D341Med (cell line): ENCODE measurements around the gene OR9I1.

Source experiments
- DNase-seq: peaks from one replicate; pipeline ENCODE4 v3.0.0; 2012; ENCODE audit warnings: low spot score

OR9I1 gene, protein sequence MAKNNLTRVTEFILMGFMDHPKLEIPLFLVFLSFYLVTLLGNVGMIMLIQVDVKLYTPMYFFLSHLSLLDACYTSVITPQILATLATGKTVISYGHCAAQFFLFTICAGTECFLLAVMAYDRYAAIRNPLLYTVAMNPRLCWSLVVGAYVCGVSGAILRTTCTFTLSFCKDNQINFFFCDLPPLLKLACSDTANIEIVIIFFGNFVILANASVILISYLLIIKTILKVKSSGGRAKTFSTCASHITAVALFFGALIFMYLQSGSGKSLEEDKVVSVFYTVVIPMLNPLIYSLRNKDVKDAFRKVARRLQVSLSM

DNA sequence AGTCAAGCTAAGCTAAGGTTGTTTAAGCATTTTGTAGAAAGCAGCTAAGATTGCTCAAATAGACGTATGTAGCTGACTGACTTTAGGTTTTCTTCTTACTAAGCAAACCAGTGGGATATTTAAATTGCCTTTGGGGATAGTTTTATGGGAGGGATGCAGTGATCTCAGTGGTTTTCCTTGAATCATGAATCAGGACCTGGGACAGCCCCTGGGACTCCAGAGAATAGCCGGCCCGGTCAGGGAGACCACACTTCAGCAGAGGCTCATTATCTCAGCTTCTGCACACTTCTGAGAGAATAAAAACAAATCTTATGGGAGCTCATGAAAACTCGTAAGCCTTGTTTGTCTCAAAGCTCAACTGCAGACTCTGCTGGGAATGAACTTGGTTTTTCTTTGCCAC is at the start of gene OR9I1:
Gene OR9I1 (minus strand): TSS at position 62 of the 400 bp plus-strand sequence. CDS start 6,086 bp downstream, outside the sequence.
- no peak for DNase-seq

DNA sequence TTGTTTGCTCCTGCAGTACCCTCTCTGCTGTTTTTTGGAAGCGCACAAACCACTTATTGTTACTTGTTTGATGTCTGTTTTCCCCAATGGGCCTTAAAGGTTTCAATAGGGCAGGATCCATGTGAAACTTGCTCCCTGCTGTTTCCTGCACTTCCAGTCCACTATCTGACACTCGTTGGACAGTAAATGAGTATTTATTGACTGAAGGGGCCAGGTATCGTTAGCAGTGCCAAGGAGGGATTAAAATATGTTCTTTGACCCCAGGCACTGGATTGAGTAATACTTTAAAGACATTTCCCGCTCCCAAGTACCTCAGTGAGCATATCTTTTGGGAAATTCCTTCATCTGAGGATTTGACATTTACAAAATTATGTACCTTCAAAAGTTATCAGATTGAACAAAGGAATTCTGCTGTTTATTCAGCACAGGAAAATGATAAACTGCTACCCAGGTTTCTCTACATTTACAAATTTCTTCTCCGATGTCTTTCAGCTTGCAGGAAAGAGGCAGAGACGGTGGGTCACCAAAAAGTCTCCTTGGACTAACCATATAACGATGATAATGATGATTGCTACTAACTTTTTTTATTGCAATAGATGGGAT is 40.3 kb upstream of the OR9I1 start:
- no peak for DNase-seq

DNA sequence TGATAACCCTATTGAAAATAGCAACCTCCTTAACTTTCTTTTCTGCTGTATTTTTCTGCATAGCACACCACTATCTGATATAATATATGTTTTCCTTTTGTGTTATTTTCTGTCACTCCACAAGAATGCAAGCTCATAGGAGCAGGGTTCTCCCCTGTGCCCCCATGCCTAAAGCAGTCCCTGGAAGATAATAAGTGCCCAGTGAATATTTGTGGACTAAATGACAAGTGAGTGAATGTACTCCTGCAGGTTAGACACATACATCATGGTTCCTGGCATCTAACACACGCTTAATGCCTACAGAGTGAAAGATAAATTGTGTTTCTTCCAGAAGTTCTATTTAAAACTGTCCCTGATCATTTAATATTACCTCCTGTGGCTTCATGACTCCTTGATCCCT is 39.7 kb upstream of the OR9I1 start:
- DNase-seq = no peak

DNA sequence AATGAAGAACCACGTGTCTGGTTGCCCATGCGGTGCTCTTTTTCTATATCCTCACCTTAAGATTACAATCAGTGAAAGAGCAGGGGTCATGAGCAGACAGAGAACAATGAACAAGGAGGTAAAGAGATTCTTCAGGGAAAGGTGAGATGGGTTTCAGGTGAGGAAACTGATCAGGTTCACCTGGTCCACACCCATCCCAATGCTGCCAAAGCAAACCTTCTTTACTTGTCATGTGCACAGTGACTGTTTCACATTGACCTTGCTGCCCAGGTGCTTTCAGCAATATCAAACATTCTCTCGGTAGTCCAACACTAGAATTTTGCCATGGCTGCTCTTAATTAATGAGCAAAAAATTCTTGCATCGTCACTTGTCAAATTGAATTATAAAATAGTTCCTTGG is 39.1 kb upstream of the OR9I1 start:
- DNase-seq = no peak

DNA sequence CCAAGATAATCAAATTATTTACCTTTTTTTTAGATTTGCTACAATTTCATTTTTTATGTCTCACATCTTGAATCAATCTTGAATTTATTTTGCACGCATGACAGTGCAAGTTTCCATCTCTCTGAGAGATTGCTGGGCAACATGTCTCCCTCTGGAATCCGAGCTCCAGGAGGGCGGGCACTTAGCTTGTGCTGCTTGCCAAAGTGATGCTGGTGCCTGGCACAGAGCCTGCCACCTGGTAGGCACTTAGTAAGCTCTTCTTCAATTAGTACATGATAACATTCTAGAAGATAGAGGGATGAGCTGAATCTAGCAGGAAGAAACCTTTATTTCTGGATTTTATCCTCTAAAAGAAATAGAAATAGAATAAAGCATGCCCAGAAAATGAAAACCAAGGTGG is 27.5 kb upstream of the OR9I1 start:
- no peak for DNase-seq

DNA sequence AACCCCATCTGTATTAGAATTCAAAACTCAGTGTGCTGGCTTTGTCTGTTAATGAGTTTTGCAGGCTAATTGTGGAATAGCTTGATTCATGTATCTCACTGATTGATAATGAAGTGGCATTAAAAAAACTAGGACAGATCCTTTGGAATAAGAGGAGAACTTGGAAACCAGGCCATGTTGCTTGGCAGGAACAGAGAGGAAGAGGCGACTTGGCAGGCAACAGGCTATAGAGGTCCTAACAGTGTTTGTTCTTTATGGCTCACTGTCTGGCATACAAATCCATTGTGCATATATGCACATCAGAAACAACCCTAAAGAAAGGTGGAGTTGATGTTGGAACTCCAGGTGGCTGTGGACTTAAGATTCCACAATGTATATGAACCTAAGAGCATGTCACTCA is 17.4 kb upstream of the OR9I1 start:
- DNase-seq = no peak

DNA sequence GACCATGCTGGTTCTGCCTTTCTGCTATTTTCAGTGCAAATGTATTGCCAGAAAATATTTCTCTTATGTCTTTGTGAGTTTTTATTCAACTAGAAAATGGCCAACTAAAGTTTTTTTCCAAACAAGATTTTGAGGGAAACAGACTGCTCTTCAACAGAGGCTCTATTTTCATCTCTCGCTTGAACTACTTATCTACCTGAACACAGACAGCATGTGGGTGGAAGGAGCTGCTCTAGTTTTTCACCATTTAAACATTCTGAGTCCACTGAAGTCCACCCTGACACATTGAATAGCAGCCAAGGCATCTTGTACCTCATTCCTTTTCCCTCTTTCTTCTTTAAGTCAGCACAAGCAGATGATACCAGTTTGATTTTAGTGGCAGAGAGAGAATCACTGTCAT is 9.8 kb upstream of the OR9I1 start:
- DNase-seq = no peak

DNA sequence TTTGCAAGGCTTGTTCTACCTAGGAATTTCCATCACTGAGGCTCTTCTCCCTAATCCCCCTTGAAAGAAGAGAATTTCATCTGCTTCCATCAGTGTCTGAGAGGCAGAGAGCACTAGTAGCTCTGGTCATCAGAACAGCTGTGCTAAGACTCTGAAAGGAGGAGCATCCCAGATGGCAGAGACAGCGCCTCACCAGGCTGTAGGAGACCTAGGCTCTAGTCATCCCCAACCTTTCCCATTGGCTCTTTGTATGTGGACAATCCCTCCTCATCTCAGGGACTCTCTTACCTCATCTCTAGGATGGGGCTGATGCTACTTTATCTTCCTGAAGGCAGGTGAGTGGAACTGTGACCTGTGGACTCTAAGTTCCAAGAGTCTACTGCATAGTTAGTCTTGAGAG is 8.8 kb upstream of the OR9I1 start:
- no peak for DNase-seq

DNA sequence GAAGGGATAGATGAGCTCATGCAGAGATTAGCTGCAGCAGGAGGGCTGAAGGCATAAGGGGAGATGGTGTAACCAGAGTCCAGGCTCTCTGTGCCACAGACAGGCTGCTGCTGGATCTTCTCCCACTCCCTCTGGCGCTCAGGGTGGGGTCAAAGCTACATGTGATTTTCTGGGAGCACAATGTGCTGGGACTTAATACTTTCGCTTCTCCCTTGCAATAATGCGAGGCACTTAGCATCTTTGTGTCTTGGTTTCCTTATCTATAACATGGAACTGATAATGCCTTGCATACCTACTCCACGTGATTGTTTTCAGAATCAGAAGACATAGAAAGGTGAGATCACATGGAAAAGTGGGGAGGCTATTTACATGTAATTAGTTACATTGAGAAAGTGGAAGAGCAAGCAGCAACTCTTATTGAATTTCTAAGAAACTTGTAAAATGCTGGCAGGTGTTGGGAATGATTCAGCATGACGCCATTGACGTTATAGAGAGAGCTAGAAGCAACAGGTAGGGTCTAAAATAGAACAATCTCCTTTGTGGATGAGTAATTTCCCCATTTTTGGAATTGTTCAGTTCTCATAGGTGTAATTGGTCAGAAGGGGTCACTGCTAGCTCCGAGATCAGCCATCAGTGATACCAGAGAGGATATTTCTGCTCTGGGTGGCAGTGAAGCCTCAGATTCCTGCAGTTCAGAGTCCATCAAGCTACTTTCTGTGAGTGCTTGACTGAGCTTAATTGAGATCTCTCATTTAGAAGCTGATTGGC is 8.2 kb upstream of the OR9I1 start:
- DNase-seq = no peak

DNA sequence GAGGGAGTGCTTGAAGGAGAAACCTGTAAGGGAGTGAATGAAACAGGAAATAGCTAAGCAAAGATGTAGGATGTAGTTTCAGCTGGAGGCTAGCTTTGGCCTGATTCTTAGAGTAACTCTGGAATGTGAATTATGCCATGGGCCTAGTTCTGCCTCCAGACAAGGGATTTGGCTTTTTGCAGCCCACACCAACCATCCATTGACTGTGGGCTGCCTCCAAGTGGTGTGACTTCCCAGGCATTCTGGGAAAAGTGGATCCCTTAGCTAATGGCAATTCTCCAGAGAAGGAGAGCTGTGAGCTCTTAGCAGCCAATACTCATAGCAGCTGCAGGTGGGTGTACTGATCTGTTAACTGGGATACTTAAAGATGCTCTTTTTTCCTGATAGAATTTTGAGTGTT is 2.0 kb upstream of the OR9I1 start:
- DNase-seq = no peak

DNA sequence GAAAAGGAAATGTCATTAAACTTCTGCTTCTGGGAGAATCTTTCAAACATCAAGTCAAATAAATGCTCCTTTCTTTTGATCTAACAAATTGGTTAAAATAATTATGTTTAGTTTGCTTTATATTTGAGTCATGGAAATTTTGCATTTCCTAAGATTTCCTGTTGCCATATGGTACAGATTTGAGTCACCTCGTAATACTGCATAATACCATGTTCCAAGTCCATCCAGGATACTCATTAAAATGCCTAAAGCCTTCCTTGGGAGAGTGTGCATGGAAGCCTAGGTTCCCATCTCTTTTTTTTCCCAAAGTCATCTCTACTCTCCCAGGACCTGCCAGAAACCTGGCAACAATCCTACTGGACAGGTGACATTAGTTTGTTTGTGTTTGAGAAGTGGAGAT is 4.2 kb downstream of the OR9I1 start:
- DNase-seq = no peak

DNA sequence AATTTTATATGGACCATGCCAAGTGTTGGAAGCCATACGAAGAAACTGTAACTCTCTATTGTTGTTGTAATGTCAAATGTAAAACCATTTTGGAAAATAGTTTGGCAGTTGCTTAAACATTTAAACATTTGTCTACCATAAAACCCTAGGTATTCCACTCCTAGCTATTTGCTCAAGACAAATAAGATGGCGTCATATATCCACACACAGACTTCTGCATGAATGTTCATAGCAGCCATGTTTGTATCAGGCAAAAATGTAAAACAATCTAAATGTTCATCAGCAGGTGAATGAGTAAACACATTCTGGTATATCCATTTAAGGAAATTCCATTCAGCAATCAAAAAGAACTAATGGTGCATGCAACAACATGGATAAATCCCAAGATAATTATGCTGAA is 27.9 kb downstream of the OR9I1 start:
- DNase-seq = no peak

DNA sequence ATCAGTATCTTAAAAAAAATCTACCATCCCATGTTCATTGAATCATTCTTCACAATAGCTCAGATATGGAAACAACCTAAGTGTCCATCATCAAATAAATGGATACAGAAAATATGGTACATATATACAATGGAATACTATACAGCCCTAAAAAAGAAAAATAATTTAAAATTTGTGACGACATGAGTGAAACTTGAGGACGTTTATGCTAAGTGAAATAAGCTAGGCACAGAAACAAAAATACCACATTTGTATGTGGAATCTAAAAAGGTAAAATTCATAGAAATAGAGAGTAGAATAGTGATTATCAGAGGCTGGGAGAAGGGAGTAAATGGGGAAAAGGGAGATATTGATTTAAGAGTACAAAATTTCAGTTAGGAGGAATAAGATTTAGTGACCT is 38.8 kb downstream of the OR9I1 start:
- no peak for DNase-seq

DNA sequence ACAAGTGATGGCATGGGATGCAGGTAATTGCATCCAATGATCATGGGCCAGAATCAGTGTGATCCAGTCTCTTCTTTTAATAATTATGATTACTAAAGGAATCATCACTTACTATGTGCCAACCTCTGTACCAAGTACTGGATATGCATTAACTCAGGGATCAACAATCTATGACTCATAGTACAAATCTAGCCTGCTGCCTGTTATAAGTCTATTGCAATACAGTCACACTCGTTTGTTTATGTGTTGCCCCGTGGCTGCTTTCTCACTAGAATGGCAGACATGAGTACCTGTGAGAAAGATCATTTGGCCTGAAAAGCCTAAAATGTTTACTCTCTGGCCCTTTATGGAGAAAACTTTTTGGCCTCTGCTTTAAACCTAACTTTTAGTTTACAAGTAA is 49.5 kb downstream of the OR9I1 start:
- no peak for DNase-seq

DNA sequence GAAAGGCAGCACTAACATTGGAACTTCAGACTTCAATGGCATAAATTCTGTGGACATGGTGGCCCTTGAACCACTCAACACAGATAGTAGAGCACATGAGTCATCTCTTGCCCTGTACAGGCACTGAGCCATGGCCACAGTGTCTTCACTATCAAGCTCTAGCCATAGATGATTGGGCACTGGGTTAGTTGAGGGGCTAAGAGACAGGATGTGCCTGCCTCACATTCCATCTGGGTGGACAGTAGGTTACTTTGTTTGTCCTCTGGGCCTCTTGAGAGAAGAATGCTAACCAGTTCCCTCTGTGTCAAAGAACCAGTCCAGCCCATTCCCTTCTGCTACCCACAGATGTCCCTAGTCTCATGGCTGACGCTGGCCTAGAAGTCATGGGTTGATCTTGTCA is 54.7 kb downstream of the OR9I1 start:
- no peak for DNase-seq

DNA sequence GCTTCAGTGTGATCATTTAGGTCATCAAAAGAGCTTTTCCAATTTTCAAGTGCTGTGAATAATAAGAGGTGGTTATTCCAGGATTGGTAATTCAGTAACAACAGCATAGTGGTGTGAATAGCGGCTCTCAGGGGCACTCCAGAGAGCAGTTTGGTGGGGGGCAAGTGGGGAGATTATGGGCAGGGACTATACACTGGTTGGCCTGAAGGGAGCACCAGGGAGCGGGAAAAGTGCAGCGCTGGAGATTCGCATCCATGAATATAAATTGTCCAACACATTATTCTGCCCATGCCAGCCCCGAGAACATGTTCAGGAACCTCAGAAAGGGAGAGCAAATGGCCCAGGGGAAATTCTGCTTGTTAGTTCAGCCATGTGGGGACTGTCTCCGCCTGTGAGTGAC is 56.7 kb downstream of the OR9I1 start:
- no peak for DNase-seq

DNA sequence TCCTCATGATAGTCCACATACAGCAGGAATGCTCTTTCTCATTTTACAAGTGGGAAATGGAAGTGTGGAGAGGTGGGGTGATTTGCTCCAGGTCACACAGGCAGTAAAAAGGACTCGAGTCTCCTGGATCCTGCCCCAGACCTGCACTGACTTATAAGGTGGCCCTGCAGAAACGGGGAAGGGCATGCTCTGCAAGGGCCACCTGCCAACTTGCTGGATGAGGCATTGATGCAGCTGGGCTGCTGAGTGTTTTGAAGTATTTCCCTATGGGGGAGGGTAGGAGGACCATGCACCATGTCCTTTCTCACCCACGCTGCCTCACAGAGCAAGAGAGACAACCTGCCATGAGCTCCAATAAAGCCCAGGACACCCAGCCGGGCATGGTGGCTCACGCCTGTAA is 57.6 kb downstream of the OR9I1 start:
- no peak for DNase-seq
